ENCODE results near the gene VWA3B.

The VWA3B gene

DNA sequence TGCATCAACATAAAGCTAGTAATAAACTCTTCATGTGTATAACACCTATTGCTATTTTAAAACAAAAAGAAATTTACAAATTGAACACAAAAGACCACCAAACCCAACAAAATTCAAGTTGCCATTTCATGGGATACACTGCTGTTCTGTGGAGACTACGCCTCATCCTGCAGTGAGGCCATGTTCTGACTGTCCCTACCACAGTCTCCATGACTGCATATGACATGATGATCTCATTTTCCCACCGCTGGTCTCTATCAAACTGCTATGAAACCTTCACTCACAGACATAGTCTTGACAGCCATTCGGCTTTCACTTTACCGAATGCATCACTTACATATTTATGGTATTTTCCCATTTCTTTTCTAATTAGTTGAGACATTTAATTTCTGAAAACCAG is 21.2 kb upstream of the VWA3B start:
- peaks cover 6% of the 10 kb centered on the region for H3K4me1 Mint-ChIP-seq

DNA sequence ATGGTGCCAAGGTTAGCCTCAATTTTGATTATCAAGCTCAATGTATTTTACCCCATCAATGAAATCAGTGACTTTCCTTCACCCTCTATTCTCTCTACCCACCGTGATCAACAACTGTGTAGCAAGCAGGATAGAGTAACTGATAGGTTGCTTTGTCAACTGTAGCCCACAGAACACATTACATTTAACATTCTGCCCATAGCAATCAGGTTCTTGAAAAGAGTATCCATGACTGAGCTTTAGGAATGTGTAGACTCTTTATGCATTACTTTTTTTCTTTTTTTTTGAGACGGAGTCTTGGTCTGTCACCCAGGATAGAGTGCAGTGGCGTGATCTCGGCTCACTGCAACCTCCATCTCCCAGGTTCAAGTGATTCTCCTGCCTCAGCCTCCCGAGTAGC is 19.8 kb upstream of the VWA3B start:
- Mint-ChIP-seq H3K36me3 (ENCODE audit: low read depth) (no peaks in the 10 kb centered on the region), H3K27ac (no peak overlapping the region), H3K27me3 (ENCODE audit: low read depth, poor library complexity) (no peaks in the 10 kb centered on the region), H3K4me1 (peaks cover 6% of the 10 kb centered on the region), H3K9me3 (peaks cover 6% of the 10 kb centered on the region), H3K4me3 (no peak overlapping the region)
- no peak for DNase-seq
- TF ChIP-seq, protein P1, sequence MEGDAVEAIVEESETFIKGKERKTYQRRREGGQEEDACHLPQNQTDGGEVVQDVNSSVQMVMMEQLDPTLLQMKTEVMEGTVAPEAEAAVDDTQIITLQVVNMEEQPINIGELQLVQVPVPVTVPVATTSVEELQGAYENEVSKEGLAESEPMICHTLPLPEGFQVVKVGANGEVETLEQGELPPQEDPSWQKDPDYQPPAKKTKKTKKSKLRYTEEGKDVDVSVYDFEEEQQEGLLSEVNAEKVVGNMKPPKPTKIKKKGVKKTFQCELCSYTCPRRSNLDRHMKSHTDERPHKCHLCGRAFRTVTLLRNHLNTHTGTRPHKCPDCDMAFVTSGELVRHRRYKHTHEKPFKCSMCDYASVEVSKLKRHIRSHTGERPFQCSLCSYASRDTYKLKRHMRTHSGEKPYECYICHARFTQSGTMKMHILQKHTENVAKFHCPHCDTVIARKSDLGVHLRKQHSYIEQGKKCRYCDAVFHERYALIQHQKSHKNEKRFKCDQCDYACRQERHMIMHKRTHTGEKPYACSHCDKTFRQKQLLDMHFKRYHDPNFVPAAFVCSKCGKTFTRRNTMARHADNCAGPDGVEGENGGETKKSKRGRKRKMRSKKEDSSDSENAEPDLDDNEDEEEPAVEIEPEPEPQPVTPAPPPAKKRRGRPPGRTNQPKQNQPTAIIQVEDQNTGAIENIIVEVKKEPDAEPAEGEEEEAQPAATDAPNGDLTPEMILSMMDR (IDR thresholded peaks at IDR 0.05), result no peak

More for the DNA sequence above, 21.2 kb upstream of the VWA3B start:
- Mint-ChIP-seq H3K27ac (no peak overlapping the region), H3K36me3 (ENCODE audit: low read depth) (no peaks in the 10 kb centered on the region), H3K27me3 (ENCODE audit: low read depth, poor library complexity) (no peaks in the 10 kb centered on the region), H3K9me3 (peaks cover 8% of the 10 kb centered on the region), H3K4me3 (no peak overlapping the region)
- no peak for DNase-seq
- TF ChIP-seq, protein P1 (IDR thresholded peaks at IDR 0.05), result no peak

DNA sequence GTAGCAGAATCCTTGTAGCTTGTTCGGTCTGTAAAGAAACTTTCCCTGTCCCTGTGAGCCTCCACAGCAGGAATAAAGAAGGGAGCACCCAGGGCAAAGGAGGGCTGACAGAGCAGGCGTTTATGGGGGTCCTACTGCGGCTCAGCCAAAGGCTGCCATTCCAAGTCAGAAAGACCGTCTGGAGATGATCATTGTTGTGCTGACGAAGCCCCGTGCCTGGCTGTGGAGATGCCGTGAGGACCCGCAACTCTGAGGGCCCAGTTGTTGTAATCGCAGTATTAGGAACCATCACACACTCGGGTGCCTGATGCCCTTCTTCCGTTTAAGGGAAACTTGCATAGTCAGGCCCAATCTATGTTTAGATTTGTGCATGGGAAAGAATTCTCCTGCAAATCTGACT is 16.9 kb upstream of the VWA3B start:
- no peaks in the 10 kb centered on the region for H3K4me1 Mint-ChIP-seq
- peaks cover 17% of the 10 kb centered on the region for H3K9me3 Mint-ChIP-seq
- no peak overlapping the region for H3K4me3 Mint-ChIP-seq
- H3K27ac Mint-ChIP-seq, result no peak overlapping the region
- H3K36me3 Mint-ChIP-seq (ENCODE audit: low read depth), result no peaks in the 10 kb centered on the region
- H3K27me3 Mint-ChIP-seq (ENCODE audit: low read depth, poor library complexity), result no peaks in the 10 kb centered on the region
- no peak for DNase-seq
- TF ChIP-seq, protein P1 (IDR thresholded peaks at IDR 0.05), result no peak

DNA sequence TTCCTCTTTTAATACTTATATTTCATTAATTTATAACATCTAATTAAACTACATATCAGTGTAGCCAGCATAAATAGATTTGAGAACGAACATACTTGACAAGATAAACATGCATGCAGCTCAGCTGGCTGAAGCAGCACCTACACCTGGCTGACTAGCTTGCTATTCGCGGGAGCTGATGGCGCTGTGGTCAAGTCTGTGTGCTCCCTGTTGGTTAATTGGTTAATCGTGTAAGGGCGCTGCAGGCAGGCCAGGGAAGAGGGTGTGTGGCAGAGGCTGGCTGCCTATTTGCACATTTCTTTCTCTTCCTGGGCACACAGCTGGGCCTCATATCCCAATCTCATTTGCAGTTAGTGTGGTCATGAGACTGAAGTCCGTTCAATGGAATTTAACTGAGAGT is 14.5 kb upstream of the VWA3B start:
- Mint-ChIP-seq H3K27ac (no peak overlapping the region), H3K36me3 (ENCODE audit: low read depth) (no peaks in the 10 kb centered on the region), H3K4me3 (no peak overlapping the region), H3K9me3 (peaks cover 29% of the 10 kb centered on the region), H3K27me3 (ENCODE audit: low read depth, poor library complexity) (no peaks in the 10 kb centered on the region), H3K4me1 (no peaks in the 10 kb centered on the region)
- TF ChIP-seq, protein P1 (IDR thresholded peaks at IDR 0.05), result no peak
- DNase-seq, result no peak

DNA sequence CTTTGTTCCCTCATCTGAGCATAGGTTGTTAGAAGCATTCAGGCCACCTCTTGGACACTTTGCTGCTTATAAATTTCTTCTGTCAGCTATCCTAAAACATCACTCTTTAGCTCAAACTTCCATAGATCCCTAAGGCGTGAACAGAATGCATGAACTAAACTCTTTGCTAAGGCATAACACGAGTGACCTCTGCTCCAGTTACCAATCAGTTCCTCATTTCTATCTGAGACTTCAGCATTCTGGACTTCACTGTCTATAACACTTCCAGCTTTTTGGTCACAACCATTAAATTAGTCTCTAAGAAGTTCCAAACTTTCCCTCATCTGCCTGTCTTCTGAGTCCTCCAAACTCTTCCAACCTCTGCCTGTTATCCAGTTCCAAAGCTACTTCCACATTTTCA is 8.3 kb upstream of the VWA3B start:
- peaks cover 3% of the 10 kb centered on the region for H3K27me3 Mint-ChIP-seq (ENCODE audit: low read depth, poor library complexity)
- no peak overlapping the region for H3K27ac Mint-ChIP-seq
- H3K4me3 Mint-ChIP-seq, result no peak overlapping the region
- H3K9me3 Mint-ChIP-seq, result peaks cover 36% of the 10 kb centered on the region
- H3K36me3 Mint-ChIP-seq (ENCODE audit: low read depth), result no peaks in the 10 kb centered on the region
- DNase-seq, result no peak
- no peaks in the 10 kb centered on the region for H3K4me1 Mint-ChIP-seq
- TF ChIP-seq, protein P1 (IDR thresholded peaks at IDR 0.05), result no peak

DNA sequence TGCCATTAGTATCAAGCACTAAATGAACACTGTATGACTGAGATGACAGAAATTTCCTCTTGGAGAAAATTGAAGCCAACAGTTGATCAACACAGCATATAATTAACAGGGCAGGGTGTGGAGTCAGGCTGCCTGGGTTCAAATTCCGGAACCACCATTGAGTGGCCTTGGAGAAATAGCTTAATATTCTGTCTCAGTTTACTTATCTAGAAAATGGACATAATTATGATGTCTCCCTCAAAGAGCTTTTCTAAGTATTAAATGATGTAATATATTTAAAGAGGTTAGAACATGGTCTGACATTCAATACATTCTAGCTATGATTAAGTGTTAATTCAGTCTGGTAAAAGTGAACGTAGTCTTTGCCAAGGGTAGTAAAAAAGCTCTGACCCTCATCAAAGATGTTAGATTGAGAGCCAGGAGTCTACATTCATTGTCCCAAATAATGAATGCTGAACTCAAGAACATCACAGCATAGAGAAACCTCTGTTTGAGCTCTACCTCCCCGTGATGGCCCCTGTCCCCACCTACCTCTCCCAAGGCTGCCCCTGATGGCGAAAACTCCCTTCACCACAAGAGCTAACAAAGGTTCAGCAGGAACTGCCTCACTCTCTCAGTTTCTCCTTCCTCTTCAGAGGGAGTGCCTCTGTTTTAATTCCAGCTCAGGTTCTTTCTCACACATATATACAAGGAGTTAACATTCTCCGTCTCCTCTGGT is 2.7 kb upstream of the VWA3B start:
- Mint-ChIP-seq H3K4me3 (no peak overlapping the region), H3K27me3 (ENCODE audit: low read depth, poor library complexity) (peaks cover 52% of the 10 kb centered on the region)
- no peak for DNase-seq

More for the DNA sequence above, 2.7 kb upstream of the VWA3B start:
- Mint-ChIP-seq H3K36me3 (ENCODE audit: low read depth) (no peaks in the 10 kb centered on the region), H3K4me1 (peaks cover 13% of the 10 kb centered on the region), H3K9me3 (no peaks in the 10 kb centered on the region), H3K27ac (no peak overlapping the region)
- TF ChIP-seq, protein P1 (IDR thresholded peaks at IDR 0.05), result no peak

Data from nephron progenitor cell (in vitro differentiated cells).